Raji (cell line): Measurements from ENCODE around the gene MRPS31.

Experiments
- POLR2A ChIP-seq: IDR thresholded peaks from 2 replicates; pipeline ENCODE4 v1.6.1; 2011; ENCODE audit warnings: low read depth, low read length, control low read depth; ENCODE audit not compliant: insufficient read depth

Gene MRPS31

GRCh38 chr13:40776681-40777165 lies 5.7 kb upstream of the MRPS31 start:
- TF ChIP-seq POLR2A: 0 out of 2 replicates have a peak, but pooled peaks have one; percentile 24

- TF ChIP-seq POLR2A: no peak
Measured at GRCh38 chr13:40776232-40776631, 5.2 kb upstream of the MRPS31 start.

- TF ChIP-seq POLR2A: no peak
Measured at GRCh38 chr13:40774672-40775071, 3.7 kb upstream of the MRPS31 start.

DNA sequence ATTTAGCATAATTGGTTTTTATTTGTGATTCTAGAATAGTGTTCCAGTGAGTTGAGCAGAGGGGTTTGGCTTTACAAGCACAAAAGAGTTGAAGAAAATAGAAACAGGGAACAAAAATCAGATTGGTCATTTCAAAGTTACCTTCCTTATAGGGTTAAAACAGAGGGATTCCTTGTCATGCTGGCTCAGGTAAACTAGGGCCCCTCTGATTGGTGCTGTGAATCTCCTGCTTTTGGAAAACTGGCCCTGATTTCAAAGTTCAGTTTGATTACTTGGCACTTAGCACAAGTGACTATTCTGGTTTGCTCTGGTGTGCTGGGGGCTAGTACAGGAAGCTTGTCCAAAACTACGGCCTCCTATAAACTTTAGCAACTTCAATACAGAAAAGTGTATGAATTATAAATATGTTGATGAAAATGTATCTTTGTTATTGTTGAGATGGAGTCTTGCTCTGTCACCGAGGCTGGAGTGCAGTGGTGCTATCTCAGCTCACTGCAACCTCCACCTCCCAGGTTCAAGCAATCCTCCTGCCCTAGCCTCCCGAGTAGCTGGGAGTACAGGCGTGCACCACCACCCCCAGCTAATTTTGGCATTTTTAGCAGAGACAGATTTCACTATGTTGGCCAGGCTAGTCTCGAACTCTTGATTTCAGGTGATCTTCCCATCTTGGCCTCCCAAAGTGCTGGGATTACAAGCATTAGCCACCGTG lies 1.9 kb upstream of the MRPS31 start:
- TF ChIP-seq POLR2A: no peak

DNA sequence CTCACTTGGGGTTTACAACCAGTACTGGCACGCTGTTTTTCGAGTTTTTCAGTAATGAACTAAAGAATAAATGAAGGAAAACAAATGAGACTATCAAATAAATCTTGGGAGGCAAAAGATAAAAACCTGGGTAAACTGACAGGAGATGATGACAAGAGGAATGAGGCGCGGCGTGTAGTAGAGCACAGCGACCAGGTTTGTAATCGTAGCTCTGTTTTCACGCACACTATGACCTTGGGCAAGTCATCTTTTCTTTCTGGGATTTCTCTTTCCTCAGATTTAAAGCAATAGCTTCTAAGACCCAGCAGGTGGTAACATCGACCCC lies 419 bp downstream of the MRPS31 start:
- no peak for TF ChIP-seq POLR2A

DNA sequence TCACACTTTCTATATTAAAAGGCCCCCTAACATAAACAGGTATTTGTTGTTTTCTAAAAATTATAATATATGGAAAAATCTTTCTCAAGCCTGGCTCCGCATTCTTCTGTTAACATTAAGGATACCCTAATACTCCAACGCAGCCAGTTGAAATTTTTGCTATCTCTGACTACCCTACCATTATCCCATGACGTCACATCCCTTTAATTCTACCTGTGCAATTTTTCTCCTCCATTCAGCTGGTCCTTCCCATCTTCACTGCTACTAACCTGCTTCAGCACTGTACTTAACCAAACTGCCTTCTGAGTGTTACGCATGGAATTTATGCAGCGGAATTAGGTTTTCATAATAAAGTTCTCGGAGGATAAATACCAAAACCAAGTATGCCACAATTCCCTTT lies 1.0 kb downstream of the MRPS31 start:
- no peak for TF ChIP-seq POLR2A

DNA sequence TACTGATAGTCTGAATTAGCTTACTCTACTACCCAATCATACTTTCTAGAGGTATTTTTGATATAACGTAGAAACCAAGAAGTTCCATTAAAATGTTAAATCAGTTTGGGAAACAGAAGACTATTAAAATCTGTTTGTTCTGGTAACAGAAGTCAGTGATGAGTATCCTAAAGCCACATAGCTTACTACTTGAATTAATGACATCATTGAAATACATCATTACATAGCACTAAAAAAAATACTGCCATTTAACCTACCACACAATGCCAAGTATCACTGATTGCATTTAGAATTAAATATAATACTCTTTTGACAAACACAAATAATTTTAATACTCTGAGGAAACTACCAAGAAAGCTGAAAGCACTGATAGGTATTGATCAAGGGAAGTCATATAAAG lies 5.4 kb downstream of the MRPS31 start:
- no peak for TF ChIP-seq POLR2A

GRCh38 chr13:40764587-40765403 lies 6.2 kb downstream of the MRPS31 start:
- no peak for TF ChIP-seq POLR2A

GRCh38 chr13:40762849-40763248 lies 8.1 kb downstream of the MRPS31 start:
- TF ChIP-seq POLR2A: no peak

- TF ChIP-seq POLR2A: peak; percentile 29; the same call in 1 of the 2 replicates
Measured at GRCh38 chr13:40758811-40759210, 12.2 kb downstream of the MRPS31 start.

- TF ChIP-seq POLR2A: no peak
Measured at GRCh38 chr13:40756042-40756441, 14.9 kb downstream of the MRPS31 start.

- TF ChIP-seq POLR2A: no peak
Measured at GRCh38 chr13:40755082-40755700, 15.8 kb downstream of the MRPS31 start.

- no peak for TF ChIP-seq POLR2A
Measured at GRCh38 chr13:40749327-40749726, 21.7 kb downstream of the MRPS31 start.

GRCh38 chr13:40732658-40733057 lies 38.3 kb downstream of the MRPS31 start:
- TF ChIP-seq POLR2A: no peak

GRCh38 chr13:40728595-40728994 lies 42.4 kb downstream of the MRPS31 start:
- no peak for TF ChIP-seq POLR2A

DNA sequence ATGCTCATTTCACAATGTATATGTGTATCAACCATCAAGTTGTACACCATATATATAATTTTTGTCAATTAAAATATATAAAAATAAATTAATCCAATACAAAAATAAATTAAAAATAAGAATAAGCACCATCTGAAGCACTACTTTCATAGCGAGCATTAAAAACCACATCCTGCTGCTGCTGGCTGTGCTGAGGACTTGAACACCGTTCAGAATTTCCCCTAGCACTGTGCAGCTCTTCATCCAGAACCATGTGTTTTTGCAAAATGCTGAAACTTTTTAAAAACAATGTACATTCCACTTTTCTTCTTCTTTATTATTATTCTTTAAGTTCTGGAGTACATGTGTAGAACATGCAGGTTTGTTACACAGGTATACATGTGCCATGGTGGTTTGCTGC lies 64.6 kb downstream of the MRPS31 start:
- TF ChIP-seq POLR2A: no peak
